ENCODE measurements around the gene CBARP. TPM values are rescaled to one million over a fixed set of nuclear protein-coding genes. Genes with fewer than 3 reads are reported as not detected.

The CBARP gene
- total and polyA plus RNA-seq, 2 of the 13 experiments (the other 11 are each of a cell fraction or from before 2014, with no cell fraction given) = 1.2 to 1.4 TPM

DNA sequence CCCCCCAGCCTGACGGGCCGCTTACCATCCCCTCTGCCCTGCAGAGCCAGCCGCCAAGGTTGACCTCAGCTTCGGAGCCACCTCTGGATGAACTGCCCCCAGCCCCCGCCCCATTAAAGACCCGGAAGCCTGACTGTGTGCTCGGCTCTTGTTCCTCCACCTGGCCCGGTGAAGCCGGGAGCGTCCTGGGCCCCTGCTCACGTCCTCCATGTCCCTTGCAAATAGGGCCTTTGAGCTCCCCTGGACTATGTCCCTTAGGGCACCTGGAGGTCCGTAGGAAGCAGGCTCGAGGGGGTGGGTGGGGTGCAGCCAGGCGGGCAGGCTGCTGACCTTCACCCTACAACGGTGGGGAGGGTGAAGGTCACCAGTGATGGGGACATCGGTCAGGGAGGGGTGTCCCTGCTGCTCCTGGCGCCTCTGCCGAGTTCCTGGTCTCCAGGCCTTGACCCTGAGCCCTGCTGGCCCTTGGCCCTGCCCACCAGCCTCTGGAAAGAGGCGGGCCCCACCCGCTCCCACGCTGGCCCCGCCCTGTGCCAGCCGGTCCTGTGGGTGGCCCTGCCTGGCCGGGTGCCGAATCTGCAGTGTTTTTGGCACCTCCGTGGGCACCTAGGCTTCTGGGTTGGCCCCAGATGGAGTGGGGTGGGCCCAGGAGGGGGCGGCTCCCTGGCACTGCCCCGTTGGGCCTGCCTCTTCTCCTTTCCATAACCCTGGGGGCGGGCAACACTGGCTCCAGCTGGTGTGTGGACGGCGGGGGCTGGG lies 7.1 kb upstream of the CBARP start (continued):
- TF ChIP-seq CBX5 (CRISPR knock-in tag; IDR thresholded peaks at IDR 0.05; ENCODE audit: borderline replicate concordance) (0 out of 2 replicates have a peak, but pooled peaks have one; percentile 65), ZNF510 (CRISPR knock-in tag; IDR thresholded peaks at IDR 0.05; ENCODE audit: low read depth) (no peak), ZKSCAN8 (CRISPR knock-in tag; IDR thresholded peaks at IDR 0.05; ENCODE audit: borderline replicate concordance) (0 out of 2 replicates have a peak, but pooled peaks have one; percentile 20), ZFYVE20 (CRISPR knock-in tag; IDR thresholded peaks at IDR 0.05; ENCODE audit: borderline replicate concordance, low read depth) (no peak), NCOA1 (CRISPR knock-in tag; IDR thresholded peaks at IDR 0.05) (peak; percentile 94; the same call in 1 of the 2 replicates), ZNF17 (CRISPR knock-in tag; IDR thresholded peaks at IDR 0.05) (no peak), ARNT2 (CRISPR knock-in tag; IDR thresholded peaks at IDR 0.05; ENCODE audit: low read depth) (peak; percentile 69; the same call in 1 of the 2 replicates), NR2F1 (CRISPR knock-in tag; IDR thresholded peaks at IDR 0.05) (peak; percentile 95 to 99), FOXM1 (CRISPR knock-in tag; IDR thresholded peaks at IDR 0.05) (no peak), YEATS4 (CRISPR knock-in tag; IDR thresholded peaks at IDR 0.05; ENCODE audit: borderline replicate concordance) (peak; percentile 79), KLF16 (CRISPR knock-in tag; IDR thresholded peaks at IDR 0.05) (peak in 1 of 2 experiments; percentile 76; a peak in 2 of 4 replicates), ZFX (CRISPR knock-in tag; IDR thresholded peaks at IDR 0.05; ENCODE audit: low read depth) (peak; percentile 90), KDM5A (IDR thresholded peaks at IDR 0.05; ENCODE audit: borderline replicate concordance, low read length) (peak; percentile 3; the same call in 1 of the 2 replicates), MIER3 (CRISPR knock-in tag; IDR thresholded peaks at IDR 0.05; ENCODE audit: borderline replicate concordance) (peak; percentile 62; the same call in 1 of the 2 replicates), ESRRA (CRISPR knock-in tag; IDR thresholded peaks at IDR 0.05; ENCODE audit: low read depth) (peak; percentile 100), U2AF1 (optimal IDR thresholded peaks at IDR 0.05; ENCODE audit: low read depth, low read length) (no peak), HDAC2 (CRISPR knock-in tag; IDR thresholded peaks at IDR 0.05) (peak; percentile 95), ZMYM4 (CRISPR knock-in tag; IDR thresholded peaks at IDR 0.05) (peak; percentile 73), ZFP1 (CRISPR knock-in tag; IDR thresholded peaks at IDR 0.05) (0 out of 2 replicates have a peak, but pooled peaks have one; percentile 39), PLRG1 (conservative IDR thresholded peaks at IDR 0.05) (no peak), ZNF672 (CRISPR knock-in tag; IDR thresholded peaks at IDR 0.05) (no peak)
- TF ChIP-seq, protein P1, sequence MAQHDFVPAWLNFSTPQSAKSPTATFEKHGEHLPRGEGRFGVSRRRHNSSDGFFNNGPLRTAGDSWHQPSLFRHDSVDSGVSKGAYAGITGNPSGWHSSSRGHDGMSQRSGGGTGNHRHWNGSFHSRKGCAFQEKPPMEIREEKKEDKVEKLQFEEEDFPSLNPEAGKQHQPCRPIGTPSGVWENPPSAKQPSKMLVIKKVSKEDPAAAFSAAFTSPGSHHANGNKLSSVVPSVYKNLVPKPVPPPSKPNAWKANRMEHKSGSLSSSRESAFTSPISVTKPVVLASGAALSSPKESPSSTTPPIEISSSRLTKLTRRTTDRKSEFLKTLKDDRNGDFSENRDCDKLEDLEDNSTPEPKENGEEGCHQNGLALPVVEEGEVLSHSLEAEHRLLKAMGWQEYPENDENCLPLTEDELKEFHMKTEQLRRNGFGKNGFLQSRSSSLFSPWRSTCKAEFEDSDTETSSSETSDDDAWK (CRISPR knock-in tag; IDR thresholded peaks at IDR 0.05) = no peak
- TF ChIP-seq, protein P2, sequence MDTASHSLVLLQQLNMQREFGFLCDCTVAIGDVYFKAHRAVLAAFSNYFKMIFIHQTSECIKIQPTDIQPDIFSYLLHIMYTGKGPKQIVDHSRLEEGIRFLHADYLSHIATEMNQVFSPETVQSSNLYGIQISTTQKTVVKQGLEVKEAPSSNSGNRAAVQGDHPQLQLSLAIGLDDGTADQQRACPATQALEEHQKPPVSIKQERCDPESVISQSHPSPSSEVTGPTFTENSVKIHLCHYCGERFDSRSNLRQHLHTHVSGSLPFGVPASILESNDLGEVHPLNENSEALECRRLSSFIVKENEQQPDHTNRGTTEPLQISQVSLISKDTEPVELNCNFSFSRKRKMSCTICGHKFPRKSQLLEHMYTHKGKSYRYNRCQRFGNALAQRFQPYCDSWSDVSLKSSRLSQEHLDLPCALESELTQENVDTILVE (CRISPR knock-in tag; IDR thresholded peaks at IDR 0.05) = peak; percentile 83
- TF ChIP-seq, protein P3, sequence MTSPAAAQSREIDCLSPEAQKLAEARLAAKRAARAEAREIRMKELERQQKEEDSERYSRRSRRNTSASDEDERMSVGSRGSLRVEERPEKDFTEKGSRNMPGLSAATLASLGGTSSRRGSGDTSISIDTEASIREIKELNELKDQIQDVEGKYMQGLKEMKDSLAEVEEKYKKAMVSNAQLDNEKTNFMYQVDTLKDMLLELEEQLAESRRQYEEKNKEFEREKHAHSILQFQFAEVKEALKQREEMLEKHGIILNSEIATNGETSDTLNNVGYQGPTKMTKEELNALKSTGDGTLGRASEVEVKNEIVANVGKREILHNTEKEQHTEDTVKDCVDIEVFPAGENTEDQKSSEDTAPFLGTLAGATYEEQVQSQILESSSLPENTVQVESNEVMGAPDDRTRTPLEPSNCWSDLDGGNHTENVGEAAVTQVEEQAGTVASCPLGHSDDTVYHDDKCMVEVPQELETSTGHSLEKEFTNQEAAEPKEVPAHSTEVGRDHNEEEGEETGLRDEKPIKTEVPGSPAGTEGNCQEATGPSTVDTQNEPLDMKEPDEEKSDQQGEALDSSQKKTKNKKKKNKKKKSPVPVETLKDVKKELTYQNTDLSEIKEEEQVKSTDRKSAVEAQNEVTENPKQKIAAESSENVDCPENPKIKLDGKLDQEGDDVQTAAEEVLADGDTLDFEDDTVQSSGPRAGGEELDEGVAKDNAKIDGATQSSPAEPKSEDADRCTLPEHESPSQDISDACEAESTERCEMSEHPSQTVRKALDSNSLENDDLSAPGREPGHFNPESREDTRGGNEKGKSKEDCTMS (CRISPR knock-in tag; conservative IDR thresholded peaks at IDR 0.05) = no peak
- TF ChIP-seq, protein P4, sequence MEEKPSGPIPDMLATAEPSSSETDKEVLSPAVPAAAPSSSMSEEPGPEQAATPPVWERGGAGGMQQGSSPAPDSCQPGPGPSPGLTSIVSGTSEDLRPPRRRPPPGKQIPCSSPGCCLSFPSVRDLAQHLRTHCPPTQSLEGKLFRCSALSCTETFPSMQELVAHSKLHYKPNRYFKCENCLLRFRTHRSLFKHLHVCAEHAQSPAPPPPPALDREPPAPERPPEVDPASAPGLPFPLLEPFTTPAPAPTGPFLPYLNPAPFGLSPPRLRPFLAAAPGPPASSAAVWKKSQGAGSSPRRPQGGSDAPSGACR (CRISPR knock-in tag; IDR thresholded peaks at IDR 0.05) = peak; percentile 96
